HCT116 (cell line): ENCODE data around the gene UMAD1. TPM values are rescaled to one million over a fixed set of nuclear protein-coding genes. Genes with fewer than 3 reads are reported as not detected.

Experiments used
- ATAC-seq: fragments of 200-7000 bp; cut with Tn5 transposase; 2 replicates; pipeline ENCODE4 v1.9.1; 2020; ENCODE audit warnings: mild to moderate bottlenecking, moderate library complexity
- BruUV-seq: library from RNA; stranded (reverse); fragments of 400-500 nt; replicated peaks from 2 replicates; lab custom pipeline; 2021; lab: Mats Ljungman, UMichigan
- CTCF ChIA-PET: fragments of 300-600 bp; sonication (Branson Sonifier 250); formaldehyde crosslinking; loops from one replicate; lab custom pipeline; 2021; ENCODE audit warnings: antibody characterized with exemption; lab: Charles Lee
- POLR2A ChIA-PET: fragments of 300-600, 350-600 bp; sonication (Branson Sonifier 250); formaldehyde crosslinking; loops from one replicate; lab custom pipeline; 2021; ENCODE audit warnings: antibody characterized with exemption; lab: Charles Lee
- RAD21 ChIA-PET, 2 experiments: fragments of 300-600 bp; sonication (Branson Sonifier 250); formaldehyde crosslinking; loops; one replicate each; lab custom pipeline; 2023; ENCODE audit warnings: low total read pairs in 2 of 2; ENCODE audit not compliant: uncharacterized antibody in 2 of 2, unreplicated experiment in 2 of 2, low non-redundant PET in 1 of 2; lab: Charles Lee
- DNase-seq: peaks from one replicate; pipeline ENCODE4 v3.0.0-alpha.2; 2010; ENCODE audit warnings: low read depth, low spot score
- H2AFZ ChIP-seq: fragments of 200-600 bp; shearing (Covaris generic), sonication (generic); 2 replicates; pipeline ENCODE4 v1.6.1; 2017; ENCODE audit warnings: low read depth, mixed run types, mixed read lengths, antibody characterized with exemption, low read length; ENCODE audit not compliant: poor library complexity, severe bottlenecking
- H3K27ac ChIP-seq: 2 replicates; pipeline ENCODE4 v1.5.1; 2012; ENCODE audit warnings: low read depth, low read length
- H3K27me3 ChIP-seq: fragments of 200-600 bp; sonication (generic); 2 replicates; pipeline ENCODE4 v1.6.1; 2016; ENCODE audit warnings: mixed run types, low read length, mixed read lengths; ENCODE audit not compliant: insufficient read depth
- H3K36me3 ChIP-seq, 2 experiments: fragments of 200-500 bp in 1 of 2; fragments of 200-600 bp in 1 of 2; sonication (Bioruptor generic) in 1 of 2; sonication (generic) in 1 of 2; 2 replicates each; pipeline versions ENCODE4 v1.5.1 to v1.6.1; 2014 to 2016; ENCODE audit warnings: low read length in 2 of 2, inconsistent platforms in 1 of 2, mixed read lengths in 1 of 2, mixed run types in 1 of 2; ENCODE audit not compliant: insufficient read depth in 2 of 2, control insufficient read depth in 1 of 2
- H3K4me1 ChIP-seq, 2 experiments: fragments of 200-600 bp in 1 of 2; sonication (generic) in 1 of 2; 2 replicates each; pipeline versions ENCODE4 v1.5.1 to v1.6.1; 2012 to 2017; ENCODE audit warnings: low read length in 2 of 2, inconsistent platforms in 1 of 2, mild to moderate bottlenecking in 1 of 2, mixed read lengths in 1 of 2, mixed run types in 1 of 2, moderate library complexity in 1 of 2; ENCODE audit not compliant: insufficient read depth in 2 of 2, control insufficient read depth in 1 of 2
- H3K4me2 ChIP-seq: fragments of 200-600 bp; sonication (generic); 2 replicates; pipeline ENCODE4 v1.6.1; 2017; ENCODE audit warnings: mixed run types, low read length, mixed read lengths
- H3K4me3 ChIP-seq, 2 experiments: fragments of 200-600 bp in 1 of 2; sonication (generic) in 1 of 2; replicated peaks in 1 of 2; 2 replicates each; pipeline ENCODE4 v1.5.1; 2011 to 2016; ENCODE audit warnings: low read length in 2 of 2, control low read depth in 1 of 2, low read depth in 1 of 2, mild to moderate bottlenecking in 1 of 2, mixed read lengths in 1 of 2, mixed run types in 1 of 2
- H3K79me2 ChIP-seq: fragments of 200-600 bp; sonication (generic); 2 replicates; pipeline ENCODE4 v1.6.1; 2017; ENCODE audit warnings: mild to moderate bottlenecking, mixed run types, low read length, moderate library complexity, mixed read lengths; ENCODE audit not compliant: insufficient read depth
- H3K9ac ChIP-seq: fragments of 200-600 bp; sonication (generic); 2 replicates; pipeline ENCODE4 v1.6.1; 2016; ENCODE audit warnings: low read length, mixed read lengths
- H3K9me2 ChIP-seq: fragments of 200-600 bp; sonication (generic), shearing (Covaris generic); 2 replicates; pipeline ENCODE4 v1.6.1; 2017; ENCODE audit warnings: mixed run types, mild to moderate bottlenecking, moderate library complexity; ENCODE audit not compliant: insufficient read depth
- H3K9me3 ChIP-seq, 2 experiments: fragments of 200-500 bp in 1 of 2; fragments of 200-600 bp in 1 of 2; sonication (Bioruptor generic) in 1 of 2; sonication (generic) in 1 of 2; 2 replicates each; pipeline ENCODE4 v1.6.1; 2014 to 2017; ENCODE audit warnings: low read length in 2 of 2, mixed read lengths in 2 of 2, inconsistent platforms in 1 of 2, low read depth in 1 of 2, mild to moderate bottlenecking in 1 of 2, mixed run types in 1 of 2, moderate library complexity in 1 of 2; ENCODE audit not compliant: control insufficient read depth in 1 of 2, insufficient read depth in 1 of 2
- H4K20me1 ChIP-seq: fragments of 200-600 bp; sonication (generic), shearing (Covaris generic); 2 replicates; pipeline ENCODE4 v1.6.1; 2017; ENCODE audit warnings: mixed run types, mild to moderate bottlenecking, moderate library complexity; ENCODE audit not compliant: insufficient read depth
- ELF1 ChIP-seq: IDR thresholded peaks from 2 replicates; pipeline ENCODE4 v1.6.1; 2012; ENCODE audit warnings: low read depth, borderline replicate concordance
- FOSL1 ChIP-seq: IDR thresholded peaks from 2 replicates; pipeline ENCODE4 v1.6.1; 2012; ENCODE audit warnings: low read depth
- POLR2AphosphoS5 ChIP-seq: IDR thresholded peaks from 2 replicates; pipeline ENCODE4 v1.6.1; 2011; ENCODE audit warnings: mild to moderate bottlenecking, low read depth, low read length, moderate library complexity
- RAD21 ChIP-seq: IDR thresholded peaks from 2 replicates; pipeline ENCODE4 v1.6.1; 2012; ENCODE audit warnings: low read depth, mild to moderate bottlenecking
- ZBTB33 ChIP-seq: IDR thresholded peaks from 2 replicates; pipeline ENCODE4 v1.6.1; 2011; ENCODE audit warnings: mild to moderate bottlenecking, low read length, moderate library complexity; ENCODE audit not compliant: insufficient replicate concordance; ENCODE audit errors: extremely low read depth
- intact Hi-C: fragments of 100-400 bp; cut with micrococcal nuclease; formaldehyde crosslinking; loops from 2 replicates; pipeline ENCODE4 v1.10.0; 2022
- total RNA-seq: library from RNA; stranded (reverse); gene quantifications from one replicate; pipeline ENCODE4 v1.2.1, GENCODE V29; 2021; ENCODE audit not compliant: unreplicated experiment

The UMAD1 gene
- total RNA-seq, 1 experiment from 2014 or later: 12.7 TPM

- TF ChIP-seq ZBTB33 (no peak), ELF1 (no peak), POLR2AphosphoS5 (no peak), RAD21 (no peak), FOSL1 (no peak)
These were observed 29.9 kb downstream of the UMAD1 start (continued) for GRCh38 chr7:7670490-7670889.

GRCh38 chr7:7671361-7671760, 30.8 kb downstream of the UMAD1 start:
- RAD21 ChIA-PET: no interaction called here
- BruUV-seq: no TSS peak
- intact Hi-C loops: no loop called here
- TF ChIP-seq RAD21: no peak
- TF ChIP-seq ELF1: no peak
- no peaks in the 10 kb centered on the region for H4K20me1 ChIP-seq
- POLR2A ChIA-PET: no interaction called here
- no peak overlapping the region for H2AFZ ChIP-seq
- ATAC-seq (no peak), DNase-seq (no peak)
- H3K4me2 ChIP-seq: no peak overlapping the region
- H3K4me1 ChIP-seq: no peaks in the 10 kb centered on the region
- no peaks in the 10 kb centered on the region; a peak in 1 of 4 replicates for H3K36me3 ChIP-seq
- 0 out of 2 replicates have a peak, but pooled peaks cover 5% of the 10 kb centered on the region for H3K79me2 ChIP-seq
- no peak overlapping the region for H3K4me3 ChIP-seq
- H3K9me2 ChIP-seq: no peaks in the 10 kb centered on the region
- no peaks in the 10 kb centered on the region for H3K9me3 ChIP-seq
- CTCF ChIA-PET: interaction anchor here (1.0 kb wide), 1 partner anchor 10 kb away, joined by 6 read pairs; no protein-coding TSS in a partner anchor
- no peak overlapping the region for H3K9ac ChIP-seq
- H3K27ac ChIP-seq: no peak overlapping the region
- no peaks in the 10 kb centered on the region for H3K27me3 ChIP-seq
